ENCODE data around the gene LAIR2. TPM values are rescaled to one million over a fixed set of nuclear protein-coding genes. Genes with fewer than 3 reads are reported as not detected.

Gene LAIR2
- total RNA-seq, 2 donors from 2014 or later = 0.83 to 14.2 TPM

Other genes with a start within 250 kb of the LAIR2 start
- gene LILRB5, start 245.6 kb upstream of the LAIR2 start, total RNA-seq = under 1 TPM in 1 of 2 donors, not detected in 1; 0.12 TPM
- not detected for gene LILRB2, start 221.7 kb upstream of the LAIR2 start, total RNA-seq
- not detected for gene LILRA5, start 189.7 kb upstream of the LAIR2 start, total RNA-seq
- not detected for gene LILRA4, start 163.7 kb upstream of the LAIR2 start, total RNA-seq
- gene LAIR1, start 137.9 kb upstream of the LAIR2 start, total RNA-seq = 1 to 10 TPM; 3.5 to 8.3 TPM
- under 1 TPM; 0.32 to 0.41 TPM for gene TTYH1, start 87.4 kb upstream of the LAIR2 start, total RNA-seq
- gene LENG8, start 53.6 kb upstream of the LAIR2 start, total RNA-seq = 100 to 1,000 TPM; 221 to 283 TPM
- 1 to 10 TPM; 3.1 to 5.8 TPM for gene LENG9, start 39.1 kb upstream of the LAIR2 start, total RNA-seq
- under 1 TPM in 1 of 2 donors, not detected in 1; 0.30 TPM for gene CDC42EP5, start 29.5 kb upstream of the LAIR2 start, total RNA-seq
- not detected for gene LILRA2, start 71.0 kb downstream of the LAIR2 start, total RNA-seq
- gene LILRA1, start 90.8 kb downstream of the LAIR2 start, total RNA-seq = not detected
- 1 to 10 TPM in 1 of 2 donors, under 1 TPM in 1; 0.38 to 3.6 TPM for gene LILRB1, start 127.7 kb downstream of the LAIR2 start, total RNA-seq
- not detected for gene LILRB4, start 160.2 kb downstream of the LAIR2 start, total RNA-seq
- gene KIR3DL3, start 221.6 kb downstream of the LAIR2 start, total RNA-seq = not detected
- not detected for gene KIR2DL3, start 235.7 kb downstream of the LAIR2 start, total RNA-seq